OCI-LY1 (cell line): ENCODE data around the gene INPP5A.

Experiments used
- CTCF ChIP-seq: fragments of 200-600 bp; sonication (generic), shearing (Covaris generic); IDR thresholded peaks from 2 replicates; pipeline ENCODE4 v1.5.1; 2017; ENCODE audit warnings: mild to moderate bottlenecking, antibody characterized with exemption, low read length, moderate library complexity, mixed read lengths
- EZH2 ChIP-seq: fragments of 200-600 bp; sonication (generic), shearing (Covaris generic); IDR thresholded peaks from 2 replicates; pipeline ENCODE4 v1.8.0; 2017; ENCODE audit warnings: borderline replicate concordance, mixed run types, mild to moderate bottlenecking, antibody characterized with exemption, low read length, moderate library complexity, mixed read lengths

DNA sequence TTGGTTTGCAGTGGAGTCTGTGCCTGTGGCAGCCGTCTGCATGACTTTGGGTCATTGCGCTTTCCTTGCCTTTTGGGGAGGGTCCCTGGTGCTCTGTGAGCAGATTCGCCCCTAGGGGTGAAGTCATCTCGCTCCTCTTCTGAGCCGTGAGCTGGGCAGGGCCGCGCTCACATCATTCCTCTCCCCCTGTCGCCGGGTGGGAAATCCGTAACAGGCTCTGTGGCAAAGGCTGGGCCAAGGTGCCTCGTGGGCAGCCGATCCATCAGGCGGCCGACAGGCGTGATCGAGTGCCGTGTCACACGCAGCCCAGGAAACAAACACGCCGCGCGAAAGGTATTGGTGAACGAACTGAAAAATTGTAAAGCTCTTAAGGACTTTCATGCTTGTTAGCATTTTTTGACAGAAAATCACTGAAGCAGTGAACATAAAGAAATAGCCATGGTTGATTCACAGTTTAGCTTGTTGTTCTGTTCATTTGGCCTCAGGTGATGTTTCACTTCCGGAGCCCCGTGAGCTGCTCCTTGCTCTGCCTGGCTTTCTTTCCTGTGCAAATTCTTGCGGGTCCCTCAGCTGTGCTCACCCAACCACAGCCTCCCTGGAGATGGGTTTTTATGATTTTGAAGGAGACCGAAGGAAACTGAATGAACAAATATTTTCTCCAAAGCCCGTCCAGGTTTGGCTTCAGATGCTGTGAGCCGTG is 126.2 kb downstream of the INPP5A start:
- no peak for TF ChIP-seq CTCF
- no peak for TF ChIP-seq EZH2
